ENCODE measurements around the gene STK32A. TPM values are rescaled to one million over a fixed set of nuclear protein-coding genes. Genes with fewer than 3 reads are reported as not detected.

STK32A gene
- total and polyA plus RNA-seq, 9 of the 15 experiments (the other 6 are each of a cell fraction or from before 2014, with no cell fraction given) = not detected

GRCh38 chr5:147418613-147419012 lies 183.8 kb downstream of the STK32A start (continued):
- TF ChIP-seq CLOCK (CRISPR knock-in tag; IDR thresholded peaks at IDR 0.05; ENCODE audit: borderline replicate concordance) = no peak
- no peak for TF ChIP-seq BRD4 (IDR thresholded peaks at IDR 0.05)
- TF ChIP-seq ZNF12 (CRISPR knock-in tag; IDR thresholded peaks at IDR 0.05) = no peak
- no peak for TF ChIP-seq ZNF239 (CRISPR knock-in tag; IDR thresholded peaks at IDR 0.05)
- TF ChIP-seq RB1 (IDR thresholded peaks at IDR 0.05; ENCODE audit: low read depth) = no peak
- no peak for TF ChIP-seq GATAD2B (IDR thresholded peaks at IDR 0.05; ENCODE audit: borderline replicate concordance)
- no peak for TF ChIP-seq CEBPZ (IDR thresholded peaks at IDR 0.05; ENCODE audit: borderline replicate concordance, low read depth, low read length)
- TF ChIP-seq HOMEZ (CRISPR knock-in tag; IDR thresholded peaks at IDR 0.05) = no peak
- TF ChIP-seq IRF9 (tag; IDR thresholded peaks at IDR 0.05) = no peak
- TF ChIP-seq ZNF23 (CRISPR knock-in tag; IDR thresholded peaks at IDR 0.05) = no peak
